Anterior cingulate cortex (tissue), 58 donors: Measurements from ENCODE around the gene BRCA2.

Experiments
- DNase-seq, 58 donors: peaks; one replicate each; lab custom pipeline; 2025; lab: John Stamatoyannopoulos, UW

BRCA2 gene

GRCh38 chr13:32315238-32316027 is at the start of gene BRCA2, which contains the start of gene ZAR1L:
BRCA2 (plus strand) TSS chr13:32315508; CDS start chr13:32316461, 953 bp downstream.
ZAR1L (minus strand) TSS chr13:32315363; CDS start chr13:32311925, 3,438 bp downstream.
- peak in 57 of 58 donors; percentile 11 to 92 (median 74) for DNase-seq

GRCh38 chr13:32265726-32266125 is 49.6 kb upstream of the BRCA2 start:
- DNase-seq: no peak

GRCh38 chr13:32266130-32266529 is 49.2 kb upstream of the BRCA2 start:
- no peak for DNase-seq

- no peak for DNase-seq
These were observed 47.4 kb upstream of the BRCA2 start for GRCh38 chr13:32267836-32268439.

- DNase-seq: no peak
These were observed 43.2 kb upstream of the BRCA2 start for GRCh38 chr13:32272021-32272683.

GRCh38 chr13:32277839-32278238 is 37.5 kb upstream of the BRCA2 start:
- DNase-seq: no peak

- peak in 1 of 58 donors; percentile 18 for DNase-seq
These were observed 36.9 kb upstream of the BRCA2 start for GRCh38 chr13:32278426-32278825.

GRCh38 chr13:32281096-32281495 is 34.2 kb upstream of the BRCA2 start:
- DNase-seq: no peak

- no peak for DNase-seq
These were observed 33.1 kb upstream of the BRCA2 start for GRCh38 chr13:32282096-32282711.

GRCh38 chr13:32284927-32285632 is 30.2 kb upstream of the BRCA2 start:
- peak in 6 of 58 donors; percentile 1 to 44 (median 4) for DNase-seq

- no peak for DNase-seq
These were observed 29.7 kb upstream of the BRCA2 start for GRCh38 chr13:32285633-32285965.

- no peak for DNase-seq
These were observed 18.1 kb upstream of the BRCA2 start for GRCh38 chr13:32297206-32297605.

- DNase-seq: no peak
These were observed 16.6 kb upstream of the BRCA2 start for GRCh38 chr13:32298695-32299094.

- no peak for DNase-seq
These were observed 15.4 kb upstream of the BRCA2 start for GRCh38 chr13:32299893-32300292.

GRCh38 chr13:32300406-32300805 is 14.9 kb upstream of the BRCA2 start:
- DNase-seq: no peak

- DNase-seq: no peak
These were observed 14.4 kb upstream of the BRCA2 start for GRCh38 chr13:32300920-32301319.

GRCh38 chr13:32302461-32302860 is 12.8 kb upstream of the BRCA2 start:
- no peak for DNase-seq

GRCh38 chr13:32305646-32306045 is 9.7 kb upstream of the BRCA2 start:
- DNase-seq: no peak

GRCh38 chr13:32309312-32310133 is 5.8 kb upstream of the BRCA2 start:
- DNase-seq: no peak
